CD8-positive, alpha-beta memory T cell (primary cell): ENCODE measurements around the gene COX4I1. TPM values are rescaled to one million over a fixed set of nuclear protein-coding genes. Genes with fewer than 3 reads are reported as not detected.

Source experiments
- CTCF ChIA-PET: fragments of 350-600 bp; sonication (Branson Sonifier 250); formaldehyde crosslinking; loops from one replicate; lab custom pipeline; 2021; ENCODE audit warnings: antibody characterized with exemption; lab: Charles Lee
- POLR2A ChIA-PET: fragments of 350-600 bp; sonication (Branson Sonifier 250); formaldehyde crosslinking; loops from one replicate; lab custom pipeline; 2021; ENCODE audit warnings: antibody characterized with exemption; lab: Charles Lee
- DNase-seq, 5 donors: peaks; one replicate each; pipeline versions ENCODE4 v3.0.0 to v3.0.0-alpha.2; 2020 to 2022; ENCODE audit warnings: mixed read lengths in 1 of 5
- H3K27ac ChIP-seq: one replicate; pipeline ENCODE4 v1.7.0; 2013; ENCODE audit warnings: low read depth, mild to moderate bottlenecking, low read length, moderate library complexity
- H3K27me3 ChIP-seq: 2 replicates; pipeline ENCODE4 v1.7.0; 2013; ENCODE audit warnings: low read length, mild to moderate bottlenecking; ENCODE audit not compliant: insufficient read depth, poor library complexity, severe bottlenecking
- H3K36me3 ChIP-seq: 2 replicates; pipeline ENCODE4 v1.7.0; 2013; ENCODE audit warnings: mild to moderate bottlenecking, low read length, moderate library complexity; ENCODE audit not compliant: insufficient read depth
- H3K4me1 ChIP-seq: 2 replicates; pipeline ENCODE4 v1.7.0; 2013; ENCODE audit warnings: mild to moderate bottlenecking, low read length, moderate library complexity; ENCODE audit not compliant: insufficient read depth
- H3K4me3 ChIP-seq: 2 replicates; pipeline ENCODE4 v1.7.0; 2013; ENCODE audit warnings: mild to moderate bottlenecking, low read length
- H3K9me3 ChIP-seq: 2 replicates; pipeline ENCODE4 v1.7.0; 2013; ENCODE audit warnings: mild to moderate bottlenecking, low read length
- H3K27ac Mint-ChIP-seq, 8 donors: one replicate each; pipeline ENCODE4 v1.8.0; 2020 to 2021; ENCODE audit warnings: mixed read lengths in 8 of 8, mild to moderate bottlenecking in 6 of 8, inconsistent platforms in 3 of 8, moderate library complexity in 3 of 8
- H3K27me3 Mint-ChIP-seq, 2 donors: one replicate each; pipeline ENCODE4 v1.8.0; 2020 to 2021; ENCODE audit warnings: mixed read lengths in 2 of 2, mild to moderate bottlenecking in 1 of 2, moderate library complexity in 1 of 2
- H3K36me3 Mint-ChIP-seq, 3 donors: one replicate each; pipeline ENCODE4 v1.8.0; 2020 to 2021; ENCODE audit warnings: mixed read lengths in 3 of 3, inconsistent platforms in 1 of 3, mild to moderate bottlenecking in 1 of 3
- H3K4me1 Mint-ChIP-seq, 3 donors: one replicate each; pipeline ENCODE4 v1.8.0; 2020 to 2021; ENCODE audit warnings: mixed read lengths in 3 of 3, inconsistent platforms in 1 of 3, mild to moderate bottlenecking in 1 of 3
- H3K4me3 Mint-ChIP-seq, 7 donors: one replicate each; pipeline ENCODE4 v1.8.0; 2020 to 2021; ENCODE audit warnings: mixed read lengths in 7 of 7, mild to moderate bottlenecking in 6 of 7, moderate library complexity in 4 of 7, inconsistent platforms in 2 of 7
- H3K9me3 Mint-ChIP-seq, 5 donors: one replicate each; pipeline ENCODE4 v1.8.0; 2020 to 2022; ENCODE audit warnings: mixed read lengths in 5 of 5, mild to moderate bottlenecking in 3 of 5, moderate library complexity in 2 of 5, inconsistent platforms in 1 of 5
- polyA plus RNA-seq: library from polyadenylated mRNA; unstranded; fragments of 300-500 nt; fragmentation: Illumina TruSeq; gene quantifications from one replicate; pipeline ENCODE4 v1.2.3, GENCODE V29; 2021
- total RNA-seq, 2 experiments: library from RNA; stranded (reverse); gene quantifications; one replicate each; pipeline ENCODE4 v1.2.3, GENCODE V29; 2021

The COX4I1 gene
- total and polyA plus RNA-seq, 3 experiments from 2014 or later = 449 to 951 (median 470) TPM

GRCh38 chr16:85753559-85753958 is 45.9 kb upstream of the COX4I1 start:
- H3K36me3 ChIP-seq = no peaks in the 10 kb centered on the region
- Mint-ChIP-seq H3K27me3 (peaks cover 22 to 45% of the 10 kb centered on the region in 2 donors), H3K4me3 (peak overlapping the region in 1 of 7 donors; percentile 68), H3K4me1 (peaks cover 4 to 23% (median 6%) of the 10 kb centered on the region in 3 donors), H3K9me3 (no peaks in the 10 kb centered on the region), H3K27ac (no peak overlapping the region), H3K36me3 (peaks cover 0 to 1% (median 0%) of the 10 kb centered on the region in 3 donors)
- no peak overlapping the region for H3K4me3 ChIP-seq
- H3K9me3 ChIP-seq = no peaks in the 10 kb centered on the region
- no peaks in the 10 kb centered on the region for H3K4me1 ChIP-seq
- POLR2A ChIA-PET = no interaction called here
- CTCF ChIA-PET = no interaction called here
- no peak overlapping the region for H3K27ac ChIP-seq
- DNase-seq = no peak
- H3K27me3 ChIP-seq = peaks cover 20% of the 10 kb centered on the region

GRCh38 chr16:85753976-85754375 is 45.5 kb upstream of the COX4I1 start:
- Histone ChIP-seq H3K9me3 (no peaks in the 10 kb centered on the region), H3K27me3 (peaks cover 20% of the 10 kb centered on the region), H3K4me1 (no peaks in the 10 kb centered on the region), H3K27ac (no peak overlapping the region), H3K36me3 (no peaks in the 10 kb centered on the region), H3K4me3 (no peak overlapping the region)
- peak overlapping the region in 1 of 7 donors; percentile 68 for H3K4me3 Mint-ChIP-seq
- DNase-seq = no peak
- H3K36me3 Mint-ChIP-seq = peaks cover 0 to 1% (median 0%) of the 10 kb centered on the region in 3 donors
- H3K27ac Mint-ChIP-seq = no peak overlapping the region
- ChIA-PET POLR2A (no interaction called here), CTCF (interaction anchor here (0.6 kb wide), 1 partner anchor 209 kb away, joined by 4 read pairs; no protein-coding TSS in a partner anchor)
- peaks cover 6 to 27% (median 8%) of the 10 kb centered on the region in 3 donors for H3K4me1 Mint-ChIP-seq
- no peaks in the 10 kb centered on the region for H3K9me3 Mint-ChIP-seq
- peaks cover 22 to 46% of the 10 kb centered on the region in 2 donors for H3K27me3 Mint-ChIP-seq

GRCh38 chr16:85754413-85754812 is 45.1 kb upstream of the COX4I1 start:
- H3K4me3 ChIP-seq = no peak overlapping the region
- no peaks in the 10 kb centered on the region for H3K9me3 ChIP-seq
- Mint-ChIP-seq H3K9me3 (no peaks in the 10 kb centered on the region), H3K27me3 (peaks cover 26 to 51% of the 10 kb centered on the region in 2 donors), H3K4me3 (no peak overlapping the region), H3K36me3 (peaks cover 0 to 1% (median 0%) of the 10 kb centered on the region in 3 donors), H3K4me1 (peaks cover 7 to 30% (median 11%) of the 10 kb centered on the region in 3 donors), H3K27ac (peak overlapping the region in 1 of 8 donors; percentile 40)
- no peaks in the 10 kb centered on the region for H3K36me3 ChIP-seq
- CTCF ChIA-PET = interaction anchor here (0.6 kb wide), 1 partner anchor 210 kb away, joined by 4 read pairs; no protein-coding TSS in a partner anchor
- H3K4me1 ChIP-seq = no peaks in the 10 kb centered on the region
- DNase-seq = no peak
- no peak overlapping the region for H3K27ac ChIP-seq
- POLR2A ChIA-PET = no interaction called here
- peaks cover 20% of the 10 kb centered on the region for H3K27me3 ChIP-seq

GRCh38 chr16:85755929-85756768 is 43.3 kb upstream of the COX4I1 start:
- Mint-ChIP-seq H3K4me1 (peaks cover 4 to 25% (median 5%) of the 10 kb centered on the region in 3 donors), H3K9me3 (no peaks in the 10 kb centered on the region), H3K4me3 (no peak overlapping the region), H3K27me3 (peaks cover 27 to 55% of the 10 kb centered on the region in 2 donors), H3K36me3 (no peaks in the 10 kb centered on the region), H3K27ac (peak overlapping the region in 1 of 8 donors; percentile 79)
- ChIA-PET POLR2A (no interaction called here), CTCF (interaction anchor here (0.6 to 1.0 kb wide), 2 partner anchors 20 to 287 kb away, joined by 3 read pairs; no protein-coding TSS in a partner anchor)
- DNase-seq = no peak
- Histone ChIP-seq H3K4me1 (no peaks in the 10 kb centered on the region), H3K9me3 (no peaks in the 10 kb centered on the region), H3K27me3 (peaks cover 14% of the 10 kb centered on the region), H3K27ac (no peak overlapping the region), H3K36me3 (no peaks in the 10 kb centered on the region), H3K4me3 (no peak overlapping the region)

GRCh38 chr16:85757341-85757822 is 42.1 kb upstream of the COX4I1 start:
- Histone ChIP-seq H3K36me3 (no peaks in the 10 kb centered on the region), H3K4me1 (no peaks in the 10 kb centered on the region), H3K27ac (no peak overlapping the region), H3K27me3 (peaks cover 4% of the 10 kb centered on the region), H3K9me3 (no peaks in the 10 kb centered on the region), H3K4me3 (no peak overlapping the region)
- ChIA-PET POLR2A (no interaction called here), CTCF (interaction anchor here (1.0 kb wide), 1 partner anchor 21 kb away, joined by 3 read pairs; no protein-coding TSS in a partner anchor)
- Mint-ChIP-seq H3K27me3 (peaks cover 22 to 53% of the 10 kb centered on the region in 2 donors), H3K36me3 (no peaks in the 10 kb centered on the region), H3K4me3 (no peak overlapping the region), H3K9me3 (no peaks in the 10 kb centered on the region), H3K27ac (no peak overlapping the region), H3K4me1 (peaks cover 4 to 20% (median 5%) of the 10 kb centered on the region in 3 donors)
- no peak for DNase-seq

GRCh38 chr16:85759136-85759535 is 40.4 kb upstream of the COX4I1 start:
- H3K27me3 ChIP-seq = no peaks in the 10 kb centered on the region
- POLR2A ChIA-PET = no interaction called here
- no peak overlapping the region for H3K27ac Mint-ChIP-seq
- no peak for DNase-seq
- H3K9me3 Mint-ChIP-seq = no peaks in the 10 kb centered on the region
- no peak overlapping the region for H3K4me3 Mint-ChIP-seq
- H3K36me3 ChIP-seq = no peaks in the 10 kb centered on the region
- no peaks in the 10 kb centered on the region for H3K36me3 Mint-ChIP-seq
- CTCF ChIA-PET = interaction anchor here (1.2 to 2.3 kb wide), 3 partner anchors 41 to 100 kb away, joined by 3 to 20 read pairs (median 3); no protein-coding TSS in a partner anchor
- no peaks in the 10 kb centered on the region for H3K9me3 ChIP-seq
- no peak overlapping the region for H3K27ac ChIP-seq
- H3K4me1 ChIP-seq = no peaks in the 10 kb centered on the region
- peaks cover 17 to 42% of the 10 kb centered on the region in 2 donors for H3K27me3 Mint-ChIP-seq
- no peak overlapping the region for H3K4me3 ChIP-seq
- peaks cover 4 to 20% (median 5%) of the 10 kb centered on the region in 3 donors for H3K4me1 Mint-ChIP-seq

GRCh38 chr16:85759631-85760419 is 39.7 kb upstream of the COX4I1 start:
- CTCF ChIA-PET = interaction anchor here (0.7 to 2.3 kb wide), 7 partner anchors 10 to 224 kb away, joined by 3 to 20 read pairs (median 3); no protein-coding TSS in a partner anchor
- Mint-ChIP-seq H3K27ac (no peak overlapping the region), H3K4me3 (no peak overlapping the region)

More at GRCh38 chr16:85759631-85760419, 39.7 kb upstream of the COX4I1 start:
- Mint-ChIP-seq H3K9me3 (no peaks in the 10 kb centered on the region), H3K36me3 (no peaks in the 10 kb centered on the region), H3K27me3 (peaks cover 17 to 38% of the 10 kb centered on the region in 2 donors), H3K4me1 (peaks cover 4 to 20% (median 5%) of the 10 kb centered on the region in 3 donors)
- no peaks in the 10 kb centered on the region for H3K4me1 ChIP-seq
- no peak overlapping the region for H3K27ac ChIP-seq
- no peaks in the 10 kb centered on the region for H3K9me3 ChIP-seq
- no peaks in the 10 kb centered on the region for H3K27me3 ChIP-seq
- peak in 2 of 5 donors; percentile 13 to 57 for DNase-seq
- H3K4me3 ChIP-seq = no peak overlapping the region
- POLR2A ChIA-PET = no interaction called here
- H3K36me3 ChIP-seq = no peaks in the 10 kb centered on the region
